ENCODE data around the gene RBM33. TPM values are rescaled to one million over a fixed set of nuclear protein-coding genes. Genes with fewer than 3 reads are reported as not detected.

Gene RBM33
- polyA plus RNA-seq, 1 experiment: 5.0 TPM

GRCh38 chr7:155646669-155647068 is 2.2 kb downstream of the RBM33 start:
- ChIA-PET CTCF (no interaction called here), POLR2A (no interaction called here)
- no peak overlapping the region for H3K4me3 ChIP-seq (ENCODE audit: low read depth, low read length)
- no peaks in the 10 kb centered on the region for H3K27me3 ChIP-seq (ENCODE audit: control insufficient read depth, insufficient read depth, low read length)
- no peak for DNase-seq (ENCODE audit: low read depth)
- H3K36me3 ChIP-seq (ENCODE audit: control insufficient read depth, insufficient read depth, low read length): peaks cover 3% of the 10 kb centered on the region
- no peak for TF ChIP-seq CTCF (IDR thresholded peaks at IDR 0.05; ENCODE audit: insufficient read depth, low read depth, low read length)

GRCh38 chr7:155647302-155647701 is 2.8 kb downstream of the RBM33 start:
- no peak for DNase-seq (ENCODE audit: low read depth)
- Histone ChIP-seq H3K27me3 (ENCODE audit: control insufficient read depth, insufficient read depth, low read length) (no peaks in the 10 kb centered on the region), H3K36me3 (ENCODE audit: control insufficient read depth, insufficient read depth, low read length) (0 out of 2 replicates have a peak, but pooled peaks cover 2% of the 10 kb centered on the region), H3K4me3 (ENCODE audit: low read depth, low read length) (no peak overlapping the region)
- no peak for TF ChIP-seq CTCF (IDR thresholded peaks at IDR 0.05; ENCODE audit: insufficient read depth, low read depth, low read length)
- ChIA-PET POLR2A (no interaction called here), CTCF (no interaction called here)

GRCh38 chr7:155647734-155648133 is 3.3 kb downstream of the RBM33 start:
- 0 out of 2 replicates have a peak, but pooled peaks cover 2% of the 10 kb centered on the region for H3K36me3 ChIP-seq (ENCODE audit: control insufficient read depth, insufficient read depth, low read length)
- no peak for TF ChIP-seq CTCF (IDR thresholded peaks at IDR 0.05; ENCODE audit: insufficient read depth, low read depth, low read length)
- ChIA-PET POLR2A (no interaction called here), CTCF (no interaction called here)
- no peak overlapping the region for H3K4me3 ChIP-seq (ENCODE audit: low read depth, low read length)
- DNase-seq (ENCODE audit: low read depth): no peak
- H3K27me3 ChIP-seq (ENCODE audit: control insufficient read depth, insufficient read depth, low read length): no peaks in the 10 kb centered on the region

- Histone ChIP-seq H3K27me3 (ENCODE audit: control insufficient read depth, insufficient read depth, low read length) (no peaks in the 10 kb centered on the region), H3K36me3 (ENCODE audit: control insufficient read depth, insufficient read depth, low read length) (0 out of 2 replicates have a peak, but pooled peaks cover 2% of the 10 kb centered on the region), H3K4me3 (ENCODE audit: low read depth, low read length) (no peak overlapping the region)
- CTCF ChIA-PET: no interaction called here
- no peak for DNase-seq (ENCODE audit: low read depth)
- no peak for TF ChIP-seq CTCF (IDR thresholded peaks at IDR 0.05; ENCODE audit: insufficient read depth, low read depth, low read length)
- POLR2A ChIA-PET: no interaction called here
These were observed 4.4 kb downstream of the RBM33 start for GRCh38 chr7:155648752-155649339.

- no peak for TF ChIP-seq CTCF (IDR thresholded peaks at IDR 0.05; ENCODE audit: insufficient read depth, low read depth, low read length)
- DNase-seq (ENCODE audit: low read depth): no peak
- CTCF ChIA-PET: no interaction called here
- H3K27me3 ChIP-seq (ENCODE audit: control insufficient read depth, insufficient read depth, low read length): no peaks in the 10 kb centered on the region
- POLR2A ChIA-PET: no interaction called here
- H3K36me3 ChIP-seq (ENCODE audit: control insufficient read depth, insufficient read depth, low read length): 0 out of 2 replicates have a peak, but pooled peaks cover 2% of the 10 kb centered on the region
- H3K4me3 ChIP-seq (ENCODE audit: low read depth, low read length): no peak overlapping the region
These were observed 5.1 kb downstream of the RBM33 start for GRCh38 chr7:155649588-155649987.
